GM19025 (cell line): ENCODE data around the gene RIBC1.
"Not testable (repeated sequence)": the region's sequence is repeated elsewhere in the genome, so short reads cannot be mapped to it uniquely, and the experiment has no call there.

Experiments used
- ATAC-seq: cut with Tn5 transposase; IDR thresholded peaks from one replicate; pipeline ENCODE4 v1.9.1; 2021; ENCODE audit warnings: mild to moderate bottlenecking, low read depth, moderate library complexity; ENCODE audit not compliant: unreplicated experiment

Gene RIBC1

GRCh38 chrX:53433651-53434639 lies 11.3 kb downstream of the RIBC1 start, which contains the start of gene HSD17B10:
HSD17B10 (minus strand) TSS chrX:53434370; CDS start chrX:53434345, 25 bp downstream.
- peak; percentile 99 for ATAC-seq

- no peak for ATAC-seq
Observed at GRCh38 chrX:53435997-53436396, 13.3 kb downstream of the RIBC1 start.

- ATAC-seq: no peak
Observed at GRCh38 chrX:53437206-53437605, 14.5 kb downstream of the RIBC1 start.

GRCh38 chrX:53438174-53438831 lies 15.6 kb downstream of the RIBC1 start:
- ATAC-seq: no peak

- ATAC-seq: no peak
Observed at GRCh38 chrX:53438832-53439230, 16.2 kb downstream of the RIBC1 start.

DNA sequence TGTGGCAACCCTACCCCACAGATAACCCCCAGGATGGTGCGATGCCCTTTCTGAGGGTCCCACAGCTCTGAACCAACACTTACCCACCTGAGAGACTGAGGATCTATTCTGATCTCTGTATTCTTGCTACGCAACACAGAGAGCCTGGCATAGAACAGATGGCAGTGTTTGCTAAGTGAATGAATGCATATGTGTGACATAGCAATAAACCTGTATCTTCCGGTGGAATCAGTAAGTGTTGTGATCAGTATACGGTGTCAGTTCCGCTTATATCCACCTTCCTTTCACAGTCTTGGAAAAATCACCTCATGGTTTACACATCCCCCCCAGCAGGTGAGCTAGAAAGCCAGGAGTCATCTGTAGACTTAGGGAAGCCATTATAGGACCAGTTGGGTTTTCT lies 17.4 kb downstream of the RIBC1 start:
- no peak for ATAC-seq

- ATAC-seq: no peak
Observed at GRCh38 chrX:53440621-53441517, 18.2 kb downstream of the RIBC1 start.

GRCh38 chrX:53441531-53442321 lies 19.1 kb downstream of the RIBC1 start:
- ATAC-seq: peak; percentile 88

GRCh38 chrX:53442322-53442631 lies 19.6 kb downstream of the RIBC1 start:
- no peak for ATAC-seq

DNA sequence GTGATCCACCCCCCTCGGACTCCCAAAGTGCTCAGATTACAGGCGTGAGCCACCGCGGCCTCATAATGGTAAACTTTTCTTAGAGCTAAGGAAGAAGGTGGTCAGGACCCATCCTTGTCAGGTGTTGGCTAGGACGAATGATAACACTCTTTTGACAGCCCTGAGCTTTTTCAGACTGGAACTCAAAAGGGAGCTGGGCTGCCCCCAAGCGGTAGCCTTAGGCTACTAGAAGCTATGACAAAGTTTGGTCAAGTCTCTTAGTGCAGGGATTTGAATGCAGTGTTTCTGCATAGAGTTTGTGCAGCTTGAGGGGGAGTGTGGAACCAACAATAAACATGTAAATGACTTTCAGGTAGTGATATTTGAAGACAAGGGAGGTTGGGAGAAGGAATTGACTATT lies 23.3 kb downstream of the RIBC1 start:
- no peak for ATAC-seq

GRCh38 chrX:53447441-53447840 lies 24.8 kb downstream of the RIBC1 start:
- ATAC-seq: no peak

GRCh38 chrX:53449632-53450031 lies 27.0 kb downstream of the RIBC1 start:
- no peak for ATAC-seq

- ATAC-seq: no peak
Observed at GRCh38 chrX:53452812-53453211, 30.1 kb downstream of the RIBC1 start.

- no peak for ATAC-seq
Observed at GRCh38 chrX:53456254-53456653, 33.6 kb downstream of the RIBC1 start.

DNA sequence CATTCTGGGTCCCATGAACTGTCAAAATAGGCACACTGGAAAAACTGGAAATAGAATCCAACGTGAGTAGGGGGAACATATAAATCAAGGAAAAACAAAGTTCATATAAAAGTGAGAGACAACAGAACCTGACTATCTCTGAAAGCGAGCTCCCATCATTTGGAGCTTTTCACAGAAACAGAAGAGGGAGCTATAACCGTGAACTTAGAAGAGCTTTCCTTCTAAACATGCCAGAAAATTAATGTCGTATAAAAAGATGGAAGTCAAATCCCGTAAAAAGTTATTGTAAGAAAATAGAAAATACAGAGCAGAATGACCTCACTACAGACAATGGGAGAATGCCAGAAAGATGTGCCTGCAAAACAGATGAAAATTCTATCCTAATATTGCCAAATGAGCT lies 35.4 kb downstream of the RIBC1 start:
- no peak for ATAC-seq

- not testable (repeated sequence) for ATAC-seq
Observed at GRCh38 chrX:53468659-53469058, 46.0 kb downstream of the RIBC1 start.

DNA sequence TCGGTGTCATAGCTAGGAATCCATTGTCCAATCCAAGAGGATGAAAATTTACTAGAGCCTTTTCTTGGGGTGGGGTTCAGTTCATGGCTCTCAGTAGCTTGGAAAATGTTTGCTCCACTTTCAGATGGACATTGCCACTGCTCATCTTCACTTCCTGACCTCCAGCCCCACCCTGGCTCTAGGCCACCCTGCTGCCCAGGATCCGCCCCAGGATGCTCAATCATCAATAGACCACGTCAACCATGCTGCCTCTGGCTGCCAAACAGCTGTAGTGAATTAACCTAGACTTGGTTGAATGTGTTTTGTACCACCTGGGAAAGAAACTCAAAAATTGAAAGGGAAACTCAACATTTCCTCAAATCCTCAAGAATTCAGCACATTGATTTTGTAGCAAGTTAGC lies 48.7 kb downstream of the RIBC1 start:
- no peak for ATAC-seq

DNA sequence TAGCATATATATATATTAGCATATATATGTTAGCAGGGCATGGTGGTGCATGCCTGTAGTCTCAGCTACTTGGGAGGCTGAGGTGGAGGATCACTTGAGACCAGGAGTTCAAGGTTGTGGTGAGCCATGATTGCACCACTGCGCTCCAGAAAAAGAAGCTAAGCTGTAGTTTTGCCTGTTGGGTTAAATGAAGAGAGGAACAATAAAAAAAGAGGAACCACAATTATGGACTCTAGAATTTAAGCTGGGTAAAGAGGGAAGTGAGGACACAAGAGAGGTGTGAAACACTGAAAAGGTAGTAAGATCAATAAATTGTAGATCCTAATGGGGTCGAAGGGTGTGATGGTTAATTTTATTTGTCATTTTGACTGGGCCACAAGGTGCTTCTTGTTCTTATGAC lies 52.0 kb downstream of the RIBC1 start:
- ATAC-seq: no peak

DNA sequence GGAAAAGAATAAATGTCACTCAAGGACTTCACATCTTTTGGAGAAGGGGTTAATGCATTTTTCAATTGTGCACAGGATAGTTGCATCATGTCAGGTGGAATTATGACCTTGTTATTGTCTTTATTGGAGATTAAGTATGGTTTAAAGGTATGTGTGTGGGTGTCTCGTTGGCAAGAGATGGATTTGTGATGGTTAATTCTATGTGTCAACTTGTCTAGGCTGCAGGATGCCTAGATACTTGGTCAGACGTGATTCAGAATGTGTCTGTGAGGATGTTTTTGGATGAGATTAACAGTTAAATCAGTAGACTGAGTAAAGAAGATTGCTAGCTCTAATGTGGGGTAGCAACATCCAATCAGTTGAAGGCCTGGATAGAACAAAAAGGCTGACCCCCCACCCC lies 53.7 kb downstream of the RIBC1 start:
- ATAC-seq: no peak

- no peak for ATAC-seq
Observed at GRCh38 chrX:53479301-53479700, 56.6 kb downstream of the RIBC1 start.
